Embryonic facial prominence (tissue), 1 donor: ENCODE results near the gene ATP10B.

Experiments
- DNase-seq: peaks from one replicate; pipeline ENCODE4 v3.0.0-alpha.2; 2016; ENCODE audit errors: extremely low spot score

The ATP10B gene

GRCh38 chr5:160638161-160638742 lies 213.8 kb downstream of the ATP10B start:
- no peak for DNase-seq

GRCh38 chr5:160637357-160638090 lies 214.5 kb downstream of the ATP10B start:
- no peak for DNase-seq

- DNase-seq: no peak
Observed at GRCh38 chr5:160635663-160636062, 216.3 kb downstream of the ATP10B start.

GRCh38 chr5:160635046-160635445 lies 217.0 kb downstream of the ATP10B start:
- DNase-seq: no peak

GRCh38 chr5:160629003-160629402 lies 223.0 kb downstream of the ATP10B start:
- no peak for DNase-seq

GRCh38 chr5:160628619-160628968 lies 223.4 kb downstream of the ATP10B start:
- no peak for DNase-seq

GRCh38 chr5:160627921-160628618 lies 223.9 kb downstream of the ATP10B start:
- no peak for DNase-seq

- DNase-seq: no peak
Observed at GRCh38 chr5:160626322-160626721, 225.7 kb downstream of the ATP10B start.

- DNase-seq: no peak
Observed at GRCh38 chr5:160621526-160621925, 230.5 kb downstream of the ATP10B start.

- no peak for DNase-seq
Observed at GRCh38 chr5:160620401-160620800, 231.6 kb downstream of the ATP10B start.

- DNase-seq: no peak
Observed at GRCh38 chr5:160619381-160619780, 232.6 kb downstream of the ATP10B start.

- DNase-seq: no peak
Observed at GRCh38 chr5:160618286-160618685, 233.7 kb downstream of the ATP10B start.

GRCh38 chr5:160616712-160617497 lies 235.1 kb downstream of the ATP10B start:
- DNase-seq: no peak

- no peak for DNase-seq
Observed at GRCh38 chr5:160614136-160614535, 237.9 kb downstream of the ATP10B start.

- no peak for DNase-seq
Observed at GRCh38 chr5:160605266-160605665, 246.7 kb downstream of the ATP10B start.

GRCh38 chr5:160604484-160604883 lies 247.5 kb downstream of the ATP10B start:
- no peak for DNase-seq

GRCh38 chr5:160602744-160603143 lies 249.3 kb downstream of the ATP10B start:
- DNase-seq: no peak

- DNase-seq: no peak
Observed at GRCh38 chr5:160601046-160601445, 251.0 kb downstream of the ATP10B start.

- DNase-seq: no peak
Observed at GRCh38 chr5:160573318-160573717, 278.7 kb downstream of the ATP10B start.

- DNase-seq: no peak
Observed at GRCh38 chr5:160567031-160567705, 284.8 kb downstream of the ATP10B start.

GRCh38 chr5:160565376-160565775 lies 286.6 kb downstream of the ATP10B start:
- no peak for DNase-seq

GRCh38 chr5:160556846-160557245 lies 295.2 kb downstream of the ATP10B start:
- no peak for DNase-seq
